SK-MEL-5 (cell line): ENCODE data around the gene CUL1. TPM values are rescaled to one million over a fixed set of nuclear protein-coding genes. Genes with fewer than 3 reads are reported as not detected.
A peak's percentile ranks its signal among the peaks of the same experiment; 100 is the strongest.

ENCODE experiments used
- DNase-seq: peaks from one replicate; pipeline ENCODE4 v3.0.0-alpha.2; 2016; ENCODE audit warnings: low read depth, low spot score
- in situ Hi-C: cut with HindIII; loops from 2 replicates; pipeline ENCODE4 v1.10.0; 2016; ENCODE audit warnings: low sequenced_read_pairs, high pct_unique_total_duplicates, low pct_unique_long_range_greater_than_20kb
- polyA plus RNA-seq, 2 experiments: library from polyadenylated mRNA; depleted of rRNA; stranded (reverse); fragments of >200 nt; gene quantifications; 2 replicates each; pipeline ENCODE4 v1.2.3, GENCODE V29; 2015
- total RNA-seq: library from RNA; depleted of rRNA; stranded (reverse); fragments of >200 nt; shearing (Covaris generic); gene quantifications from 2 replicates; pipeline ENCODE4 v1.2.3, GENCODE V29; 2014; rRNA removed

Gene CUL1
- total RNA-seq, result 68.4 and 68.6 TPM in 2 replicates
- polyA plus RNA-seq (2015; cell fraction: cytosol; rRNA removed), result 75.6 and 79.9 TPM in 2 replicates
- 46.5 and 50.6 TPM in 2 replicates for polyA plus RNA-seq (2015; cell fraction: nucleus; rRNA removed)

- in situ Hi-C loops, result no loop called here
- DNase-seq, result peak; percentile 77
These were observed at the start of gene CUL1 for GRCh38 chr7:148698397-148699023. CUL1 (plus strand) TSS chr7:148698903; CDS start chr7:148730123, 31,220 bp downstream.

DNA sequence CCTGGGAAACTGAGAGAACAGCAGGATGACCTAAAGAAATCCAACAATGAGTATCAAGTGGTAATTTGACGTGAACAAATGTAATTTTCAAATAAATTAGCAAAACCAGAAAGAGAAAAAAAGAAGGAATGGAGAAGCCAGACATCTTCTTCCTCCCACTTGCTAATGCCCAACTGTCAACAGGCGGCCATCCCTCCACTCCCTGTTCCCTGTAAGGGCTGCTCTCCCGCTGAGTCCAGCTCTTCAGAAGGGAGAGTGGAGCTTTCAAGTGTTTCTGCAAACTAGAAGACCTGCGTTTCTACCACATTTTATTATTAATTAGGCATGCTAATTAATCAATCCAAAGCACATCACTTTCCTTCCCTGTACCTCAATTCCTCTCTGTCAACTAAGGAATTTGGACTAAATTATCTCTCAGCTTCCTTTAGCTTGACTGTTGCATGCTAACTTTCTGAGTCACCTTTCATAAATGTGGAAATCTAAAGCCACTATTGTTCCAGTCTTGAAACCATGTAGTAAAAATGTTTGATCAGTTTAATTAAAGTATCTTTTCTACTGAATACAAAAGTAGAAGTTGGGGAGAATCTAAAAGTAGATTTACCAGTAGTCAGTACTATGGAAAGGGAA lies 48.4 kb upstream of the CUL1 start:
- in situ Hi-C loops, result no loop called here
- DNase-seq, result no peak

DNA sequence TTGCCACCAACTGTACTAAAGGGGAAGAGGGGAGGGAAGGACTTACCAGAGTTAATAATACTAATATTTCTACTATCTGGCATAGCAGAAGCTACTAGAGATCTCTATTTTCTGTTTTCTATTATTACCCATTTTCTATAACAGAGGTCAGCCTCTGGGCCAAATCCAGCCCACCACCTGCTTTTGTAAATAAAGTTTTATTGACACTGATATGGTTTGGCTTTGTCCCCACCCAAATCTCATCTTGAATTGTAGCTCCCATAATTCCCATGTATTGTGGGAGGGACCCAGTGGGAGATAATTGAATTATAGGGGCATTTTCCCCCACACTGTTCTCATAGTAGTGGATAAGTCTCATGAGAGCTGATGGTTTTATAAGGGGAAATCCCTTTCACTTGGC lies 45.9 kb upstream of the CUL1 start:
- no peak for DNase-seq
- in situ Hi-C loops, result no loop called here

DNA sequence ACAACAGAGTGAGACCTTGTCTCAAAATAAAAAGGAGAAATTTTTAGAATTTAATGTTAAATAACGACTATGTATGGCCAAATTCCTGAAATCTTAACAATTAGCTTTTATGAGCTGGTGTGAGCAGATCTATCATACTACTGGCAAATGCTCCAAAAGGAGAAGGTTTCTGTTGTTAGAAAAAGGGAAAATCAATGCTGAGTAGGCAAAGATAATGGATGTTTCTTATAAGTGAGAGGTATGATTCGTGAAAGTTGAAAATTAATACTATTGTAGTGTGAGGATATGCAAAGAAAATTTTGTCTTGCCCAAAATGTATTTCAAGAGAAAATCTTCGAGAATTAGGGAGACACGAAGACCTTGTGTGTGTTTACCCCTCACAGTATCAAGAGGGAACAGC lies 40.8 kb upstream of the CUL1 start:
- in situ Hi-C loops, result no loop called here
- DNase-seq, result no peak

DNA sequence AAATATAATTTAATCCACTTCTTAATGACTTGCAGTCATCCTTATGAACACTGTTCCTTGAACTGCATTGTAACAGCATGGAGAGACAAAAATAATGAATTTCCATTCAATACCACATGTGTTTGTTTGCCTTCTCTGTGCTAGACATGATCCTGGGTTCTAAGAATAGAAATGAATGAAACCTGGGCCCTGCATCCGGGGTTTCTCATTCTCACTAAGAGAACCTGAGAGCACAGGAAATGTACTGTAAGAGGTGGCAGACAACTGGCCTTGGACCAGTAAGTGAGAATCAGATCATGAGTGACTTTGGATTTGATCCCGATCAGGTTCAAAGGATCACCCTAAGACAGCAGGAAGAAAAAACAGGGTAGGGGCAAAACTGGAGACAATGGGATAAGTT lies 37.2 kb upstream of the CUL1 start:
- in situ Hi-C loops, result no loop called here
- no peak for DNase-seq

DNA sequence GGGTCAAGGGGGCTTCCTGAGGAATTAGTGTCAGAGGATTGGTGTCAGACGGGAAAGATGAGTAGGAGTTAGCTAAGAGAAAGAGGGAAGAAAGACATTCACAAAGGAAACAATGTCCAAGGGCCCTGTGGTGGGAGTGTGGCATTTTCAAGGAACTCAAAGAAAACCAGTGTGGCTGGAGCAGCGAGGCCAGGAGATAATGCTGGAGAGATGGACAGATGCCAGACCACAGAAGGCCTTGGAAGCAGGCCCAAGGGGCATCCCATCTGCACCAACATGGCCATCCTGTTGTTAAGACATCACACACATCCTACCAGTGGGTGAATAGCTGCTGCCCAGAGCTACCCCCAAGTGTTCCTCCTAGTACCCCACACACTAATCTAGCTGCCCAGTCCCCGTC lies 36.1 kb upstream of the CUL1 start:
- DNase-seq, result peak; percentile 32
- in situ Hi-C loops, result no loop called here

DNA sequence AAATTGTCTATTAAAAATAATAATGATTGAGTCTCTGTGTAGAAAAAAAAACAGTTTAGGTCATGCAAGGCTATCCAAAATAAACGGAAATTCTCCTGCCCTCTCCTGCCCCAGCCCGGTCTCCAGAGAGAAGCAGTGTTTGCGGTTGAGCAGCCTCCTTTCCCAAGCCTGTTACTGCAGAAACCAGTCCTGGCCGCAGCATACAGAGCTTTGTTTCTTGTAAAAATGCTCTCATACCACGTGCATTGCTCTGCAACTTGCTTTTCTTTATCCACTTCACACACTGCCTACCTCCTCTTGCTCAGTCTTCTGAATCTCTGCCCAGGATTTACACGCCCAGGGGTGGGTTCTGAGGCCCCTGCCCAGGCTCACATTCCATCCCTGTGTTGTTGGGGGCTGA lies 34.4 kb upstream of the CUL1 start:
- peak; percentile 39 for DNase-seq
- in situ Hi-C loops, result no loop called here

DNA sequence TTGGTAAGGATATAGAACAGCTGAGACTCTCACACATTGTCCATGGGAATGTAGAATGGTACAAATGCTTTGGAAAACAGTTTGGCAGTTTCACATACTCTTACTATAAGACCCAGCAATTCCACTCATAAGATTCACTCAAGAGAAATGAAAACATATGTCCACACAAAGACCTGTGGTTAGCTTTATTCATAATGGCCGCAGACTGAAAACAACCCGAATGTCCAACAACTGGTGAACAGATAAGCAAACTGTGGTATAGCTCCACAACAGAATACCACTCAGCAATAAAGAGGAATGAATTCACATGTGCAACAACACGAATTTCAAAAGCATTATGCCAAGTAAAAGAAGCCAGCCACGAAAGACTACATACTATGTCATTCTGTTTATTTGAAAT lies 33.5 kb upstream of the CUL1 start:
- in situ Hi-C loops, result no loop called here
- no peak for DNase-seq

GRCh38 chr7:148669927-148670326 lies 28.8 kb upstream of the CUL1 start:
- DNase-seq, result no peak
- in situ Hi-C loops, result no loop called here

DNA sequence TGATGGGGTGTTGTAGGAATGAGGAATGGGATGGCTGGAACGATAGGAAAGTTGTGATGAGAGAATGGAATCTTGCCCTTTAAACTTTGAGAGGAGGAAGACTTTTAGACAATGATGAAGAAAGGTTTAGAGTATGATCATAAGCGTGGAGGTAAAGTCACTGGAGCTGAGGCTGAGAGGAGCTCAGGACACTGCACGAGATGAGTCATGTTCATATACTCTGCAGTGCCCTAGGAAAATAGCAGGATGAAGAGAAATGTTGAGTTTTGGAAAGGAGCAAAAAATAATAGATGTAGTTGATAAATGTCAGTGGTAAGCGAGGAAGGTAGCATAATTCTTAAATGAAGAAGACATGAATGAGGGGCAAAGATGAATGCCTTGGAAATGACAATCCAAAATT lies 28.3 kb upstream of the CUL1 start:
- no peak for DNase-seq
- in situ Hi-C loops, result no loop called here

- DNase-seq, result no peak
- in situ Hi-C loops, result no loop called here
These were observed 27.9 kb upstream of the CUL1 start for GRCh38 chr7:148670807-148671206.

DNA sequence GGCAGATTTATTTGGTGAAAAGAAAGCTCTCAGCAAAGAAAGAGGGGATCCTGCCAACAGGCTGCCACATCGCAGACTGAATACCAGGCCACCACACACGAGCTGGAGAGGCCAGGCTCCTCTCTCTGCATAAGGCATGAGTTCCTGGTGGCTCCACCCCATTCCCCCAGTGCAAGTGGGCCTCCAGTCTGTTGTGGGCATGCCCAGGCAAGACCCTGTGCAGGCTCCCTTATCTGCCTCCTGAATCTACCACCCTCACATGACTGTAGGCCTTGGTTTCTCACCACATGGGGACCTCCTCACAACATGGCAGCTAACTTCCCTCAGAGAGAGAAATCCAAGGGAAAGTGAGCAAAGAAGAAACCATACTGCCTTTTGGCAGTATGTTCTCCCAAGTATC lies 26.7 kb upstream of the CUL1 start:
- in situ Hi-C loops, result no loop called here
- no peak for DNase-seq

- in situ Hi-C loops, result no loop called here
- no peak for DNase-seq
These were observed 24.0 kb upstream of the CUL1 start for GRCh38 chr7:148674689-148675088.

DNA sequence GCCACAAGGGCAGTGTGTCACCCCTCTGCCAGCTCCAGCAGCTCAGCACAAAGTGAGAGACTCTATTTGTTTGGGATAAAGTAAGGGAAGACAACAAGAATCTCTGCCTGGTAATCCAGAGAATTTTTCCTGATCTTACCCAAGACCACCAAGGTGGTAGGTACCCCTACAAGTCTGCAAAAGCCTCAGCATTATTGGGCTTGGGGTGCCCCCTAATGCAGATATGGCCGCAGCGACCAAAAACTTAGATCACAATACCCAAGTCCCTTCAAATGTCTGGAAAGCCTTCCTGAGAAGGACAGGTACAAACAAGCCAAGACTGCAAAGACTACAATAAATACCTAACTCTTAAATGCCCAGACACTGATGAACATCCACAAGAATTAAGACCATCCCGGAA lies 22.4 kb upstream of the CUL1 start:
- DNase-seq, result no peak
- in situ Hi-C loops, result no loop called here

GRCh38 chr7:148681821-148682220 lies 16.9 kb upstream of the CUL1 start:
- in situ Hi-C loops, result no loop called here
- no peak for DNase-seq

- no peak for DNase-seq
- in situ Hi-C loops, result no loop called here
These were observed 14.3 kb upstream of the CUL1 start for GRCh38 chr7:148684289-148684830.

- in situ Hi-C loops, result no loop called here
- DNase-seq, result no peak
These were observed 12.3 kb upstream of the CUL1 start for GRCh38 chr7:148686312-148686937.

GRCh38 chr7:148687555-148687954 lies 11.1 kb upstream of the CUL1 start:
- in situ Hi-C loops, result no loop called here
- no peak for DNase-seq

- no peak for DNase-seq
- in situ Hi-C loops, result no loop called here
These were observed 10.2 kb upstream of the CUL1 start for GRCh38 chr7:148688526-148688925.
